Tibial artery (tissue), 4 donors: Measurements from ENCODE around the gene EMILIN1.

Experiments used
- DNase-seq, 2 donors: peaks; one replicate each; pipeline ENCODE4 v3.0.0-alpha.2; 2019
- H3K27ac ChIP-seq, 2 donors: fragments of 200-600 bp; sonication (generic) in 1 of 2; 1 replicate in 1 of 2; 2 replicates in 1 of 2; pipeline ENCODE4 v1.5.1; 2018 to 2019; ENCODE audit warnings: mild to moderate bottlenecking in 1 of 2
- H3K27me3 ChIP-seq, 2 donors: fragments of 200-600 bp; sonication (generic) in 1 of 2; one replicate each; pipeline versions ENCODE4 v1.5.1 to v1.6.0; 2016 to 2019
- H3K36me3 ChIP-seq, 3 donors: fragments of 200-600 bp; sonication (generic) in 2 of 3; one replicate each; pipeline ENCODE4 v1.5.1; 2016 to 2019; ENCODE audit warnings: mild to moderate bottlenecking in 2 of 3
- H3K4me1 ChIP-seq, 4 donors: fragments of 200-600 bp; sonication (generic) in 2 of 4; 1 replicate in 3 of 4; 2 replicates in 1 of 4; pipeline ENCODE4 v1.5.1; 2016 to 2019
- H3K4me3 ChIP-seq, 2 donors: fragments of 200-600 bp; sonication (generic) in 1 of 2; 1 replicate in 1 of 2; 2 replicates in 1 of 2; pipeline ENCODE4 v1.5.1; 2018 to 2019; ENCODE audit warnings: mild to moderate bottlenecking in 2 of 2
- H3K9me3 ChIP-seq, 3 donors: fragments of 200-600 bp; sonication (generic) in 1 of 3; one replicate each; pipeline ENCODE4 v1.5.1; 2016 to 2019
- CTCF ChIP-seq, 2 experiments: fragments of 200-600 bp in 1 of 2; fragments of 450-650 bp in 1 of 2; IDR thresholded peaks; one replicate each; pipeline ENCODE4 v1.5.1; 2017 to 2019; ENCODE audit warnings: antibody characterized with exemption in 2 of 2, mild to moderate bottlenecking in 1 of 2, moderate library complexity in 1 of 2
- intact Hi-C: fragments of 100-400 bp; cut with DNase I; formaldehyde crosslinking; loops from one replicate; pipeline ENCODE4 v1.15.0; 2023; ENCODE audit warnings: low total_unique reads

The EMILIN1 gene

GRCh38 chr2:27042159-27042661, 36.2 kb upstream of the EMILIN1 start:
- TF ChIP-seq CTCF (IDR thresholded peaks at IDR 0.05) = no peak
- Histone ChIP-seq H3K27me3 (no peaks in the 10 kb centered on the region), H3K27ac (no peak overlapping the region), H3K4me1 (peaks cover 0 to 5% (median 2%) of the 10 kb centered on the region in 4 donors), H3K4me3 (no peak overlapping the region), H3K36me3 (peaks cover 35 to 45% (median 44%) of the 10 kb centered on the region in 3 donors), H3K9me3 (no peaks in the 10 kb centered on the region)
- no peak for DNase-seq
- intact Hi-C loops = no loop called here

- no peaks in the 10 kb centered on the region for H3K9me3 ChIP-seq
Measured at GRCh38 chr2:27042985-27043634, 35.3 kb upstream of the EMILIN1 start.

GRCh38 chr2:27049422-27050280, 28.8 kb upstream of the EMILIN1 start:
- peak overlapping the region; percentile 91 to 98 for H3K27ac ChIP-seq
- intact Hi-C loops = loop anchor here (5.0 kb wide), 1 partner anchor 38 kb away; the partner anchor contains the start of gene KHK
- H3K27me3 ChIP-seq = no peaks in the 10 kb centered on the region
- no peaks in the 10 kb centered on the region for H3K9me3 ChIP-seq
- peaks cover 0 to 18% (median 12%) of the 10 kb centered on the region in 4 donors for H3K4me1 ChIP-seq
- DNase-seq = peak in 1 of 2 donors; percentile 77
- peaks cover under 1 to 15% (median 5%) of the 10 kb centered on the region in 3 donors for H3K36me3 ChIP-seq
- peak overlapping the region; percentile 75 to 98 for H3K4me3 ChIP-seq
- no peak for TF ChIP-seq CTCF (IDR thresholded peaks at IDR 0.05)

More at GRCh38 chr2:27042985-27043634, 35.3 kb upstream of the EMILIN1 start:
- H3K36me3 ChIP-seq = peaks cover 26 to 36% (median 35%) of the 10 kb centered on the region in 3 donors
- no peak overlapping the region for H3K4me3 ChIP-seq
- intact Hi-C loops = no loop called here
- DNase-seq = no peak
- H3K27ac ChIP-seq = no peak overlapping the region
- peaks cover 0 to 5% (median 2%) of the 10 kb centered on the region in 4 donors for H3K4me1 ChIP-seq
- TF ChIP-seq CTCF (IDR thresholded peaks at IDR 0.05) = no peak
- H3K27me3 ChIP-seq = no peaks in the 10 kb centered on the region

GRCh38 chr2:27050281-27050995, 28.0 kb upstream of the EMILIN1 start:
- Histone ChIP-seq H3K4me1 (peaks cover 0 to 18% (median 12%) of the 10 kb centered on the region in 4 donors), H3K4me3 (peak overlapping the region; percentile 75 to 98), H3K27me3 (no peaks in the 10 kb centered on the region), H3K36me3 (peaks cover 8 to 23% (median 13%) of the 10 kb centered on the region in 3 donors), H3K9me3 (no peaks in the 10 kb centered on the region), H3K27ac (peak overlapping the region; percentile 91 to 98)
- peak; percentile 62 to 73 for TF ChIP-seq CTCF (IDR thresholded peaks at IDR 0.05)
- intact Hi-C loops = loop anchor here (5.0 kb wide), 1 partner anchor 37 kb away; the partner anchor contains the start of gene KHK
- peak; percentile 91 to 97 for DNase-seq
